Gastroesophageal sphincter (tissue), 4 donors: ENCODE data around the gene CHRNA7. TPM values are rescaled to one million over a fixed set of nuclear protein-coding genes. Genes with fewer than 3 reads are reported as not detected.

Source experiments
- ATAC-seq: fragments of 150-250 bp; one replicate; pipeline ENCODE4 v1.9.1; 2016; ENCODE audit warnings: mild to moderate bottlenecking, moderate library complexity
- H3K27ac ChIP-seq, 4 donors: fragments of 200-600 bp; sonication (generic) in 3 of 4; 1 replicate in 3 of 4; 2 replicates in 1 of 4; pipeline ENCODE4 v1.5.1; 2016 to 2019
- H3K27me3 ChIP-seq: fragments of 200-600 bp; sonication (generic); one replicate; pipeline ENCODE4 v1.5.1; 2019
- H3K36me3 ChIP-seq, 2 donors: fragments of 200-600 bp; sonication (generic); one replicate each; pipeline ENCODE4 v1.5.1; 2019; ENCODE audit warnings: control low read depth in 1 of 2
- H3K4me1 ChIP-seq, 3 donors: fragments of 200-600 bp; sonication (generic); 1 replicate in 2 of 3; 2 replicates in 1 of 3; pipeline ENCODE4 v1.5.1; 2016 to 2019; ENCODE audit warnings: control low read depth in 2 of 3
- H3K4me3 ChIP-seq, 2 donors: fragments of 200-600 bp; sonication (generic); one replicate each; pipeline ENCODE4 v1.5.1; 2019; ENCODE audit warnings: mild to moderate bottlenecking in 1 of 2, moderate library complexity in 1 of 2
- H3K9me3 ChIP-seq, 3 donors: fragments of 200-600 bp; sonication (generic); one replicate each; pipeline ENCODE4 v1.5.1; 2017 to 2019; ENCODE audit warnings: control low read depth in 2 of 3
- CTCF ChIP-seq, 4 experiments: fragments of 200-600 bp in 2 of 4; fragments of 450-650 bp in 2 of 4; sonication (generic) in 1 of 4; IDR thresholded peaks; one replicate each; pipeline ENCODE4 v1.5.1; 2017 to 2019; ENCODE audit warnings: antibody characterized with exemption in 4 of 4, mild to moderate bottlenecking in 2 of 4, moderate library complexity in 2 of 4
- EP300 ChIP-seq: sonication (generic); formaldehyde crosslinking; IDR thresholded peaks from one replicate; pipeline ENCODE4 v1.6.1; 2017; ENCODE audit warnings: antibody characterized with exemption, mild to moderate bottlenecking
- POLR2A ChIP-seq, 2 donors: fragments of 450-650 bp; IDR thresholded peaks; one replicate each; pipeline ENCODE4 v1.6.1; 2017; ENCODE audit warnings: antibody characterized with exemption in 2 of 2, mild to moderate bottlenecking in 2 of 2, moderate library complexity in 1 of 2
- POLR2AphosphoS5 ChIP-seq: sonication (generic); formaldehyde crosslinking; IDR thresholded peaks from one replicate; pipeline ENCODE4 v1.6.1; 2017; ENCODE audit warnings: antibody characterized with exemption
- WGBS, 2 donors: methylation state at CpG; one replicate each; pipeline ENCODE4 v1.1.5; 2018; ENCODE audit warnings: low coverage in 1 of 2; 5-methylcytosine and 5-hydroxymethylcytosine counted together
- total RNA-seq, 4 donors: library from RNA; depleted of rRNA; stranded (reverse); fragments of >200 nt; gene quantifications; one replicate each; pipeline ENCODE4 v1.1.0, GENCODE V29; 2016

CHRNA7 gene
- total RNA-seq, 4 donors from 2014 or later, result 0.13 to 2.5 (median 1.0) TPM

- H3K36me3 ChIP-seq, result no peaks in the 10 kb centered on the region
- H3K27ac ChIP-seq, result no peak overlapping the region
- H3K27me3 ChIP-seq, result no peaks in the 10 kb centered on the region
- 82 to 90% methylated on average over 6 to 7 of the region's 7 CpGs for WGBS, 2 donors
- H3K4me3 ChIP-seq, result no peak overlapping the region
- no peaks in the 10 kb centered on the region for H3K4me1 ChIP-seq
- peaks cover 0 to 7% (median 0%) of the 10 kb centered on the region in 3 donors for H3K9me3 ChIP-seq
- ATAC-seq, result no peak
- TF ChIP-seq POLR2A (IDR thresholded peaks at IDR 0.05), result no peak
- no peak for TF ChIP-seq CTCF (IDR thresholded peaks at IDR 0.05)
- TF ChIP-seq POLR2AphosphoS5, result no peak
- TF ChIP-seq EP300, result no peak
These were observed 30.4 kb downstream of the CHRNA7 start for GRCh38 chr15:32060706-32061105.

GRCh38 chr15:32067115-32067514 lies 36.8 kb downstream of the CHRNA7 start:
- no peaks in the 10 kb centered on the region for H3K36me3 ChIP-seq
- peaks cover 0 to 52% (median 0%) of the 10 kb centered on the region in 3 donors for H3K9me3 ChIP-seq
- H3K4me3 ChIP-seq, result no peak overlapping the region
- WGBS, 2 donors, result 100% methylated on average over 1 of the region's 1 CpG
- H3K4me1 ChIP-seq, result no peaks in the 10 kb centered on the region
- no peak for ATAC-seq
- no peak overlapping the region for H3K27ac ChIP-seq
- H3K27me3 ChIP-seq, result no peaks in the 10 kb centered on the region
- TF ChIP-seq CTCF (IDR thresholded peaks at IDR 0.05) (no peak), POLR2AphosphoS5 (no peak), EP300 (no peak), POLR2A (IDR thresholded peaks at IDR 0.05) (no peak)

GRCh38 chr15:32089851-32090359 lies 59.6 kb downstream of the CHRNA7 start:
- no peak for TF ChIP-seq CTCF (IDR thresholded peaks at IDR 0.05)
- no peak for TF ChIP-seq POLR2AphosphoS5
- TF ChIP-seq POLR2A (IDR thresholded peaks at IDR 0.05), result no peak
- TF ChIP-seq EP300, result no peak

GRCh38 chr15:32091505-32092380 lies 61.4 kb downstream of the CHRNA7 start:
- peaks cover 0 to 15% (median 0%) of the 10 kb centered on the region in 3 donors for H3K9me3 ChIP-seq
- 40 to 90% methylated on average over 2 to 4 of the region's 4 CpGs for WGBS, 2 donors
- ATAC-seq, result no peak
- no peak overlapping the region for H3K27ac ChIP-seq
- H3K4me1 ChIP-seq, result no peaks in the 10 kb centered on the region
- H3K36me3 ChIP-seq, result no peaks in the 10 kb centered on the region
- H3K4me3 ChIP-seq, result no peak overlapping the region
- peaks cover under 1% of the 10 kb centered on the region for H3K27me3 ChIP-seq
- TF ChIP-seq POLR2AphosphoS5 (no peak), POLR2A (IDR thresholded peaks at IDR 0.05) (no peak), CTCF (IDR thresholded peaks at IDR 0.05) (no peak), EP300 (no peak)

More at GRCh38 chr15:32089851-32090359, 59.6 kb downstream of the CHRNA7 start:
- Histone ChIP-seq H3K27me3 (no peaks in the 10 kb centered on the region), H3K36me3 (no peaks in the 10 kb centered on the region), H3K27ac (no peak overlapping the region), H3K9me3 (peaks cover 0 to 15% (median 0%) of the 10 kb centered on the region in 3 donors), H3K4me1 (no peaks in the 10 kb centered on the region), H3K4me3 (no peak overlapping the region)
- ATAC-seq, result no peak

- 87 to 90% methylated on average over 2 of the region's 2 CpGs for WGBS, 2 donors
- no peak for ATAC-seq
- Histone ChIP-seq H3K27ac (no peak overlapping the region), H3K9me3 (no peaks in the 10 kb centered on the region), H3K4me3 (no peak overlapping the region), H3K27me3 (peaks cover 18% of the 10 kb centered on the region), H3K36me3 (no peaks in the 10 kb centered on the region), H3K4me1 (no peaks in the 10 kb centered on the region)
- TF ChIP-seq POLR2A (IDR thresholded peaks at IDR 0.05), result no peak
These were observed 65.9 kb downstream of the CHRNA7 start for GRCh38 chr15:32096213-32096612.
